NCI-H460 (cell line): ENCODE data around the gene AARSD1. TPM values are rescaled to one million over a fixed set of nuclear protein-coding genes. Genes with fewer than 3 reads are reported as not detected.
"Not testable (repeated sequence)": the region's sequence is repeated elsewhere in the genome, so short reads cannot be mapped to it uniquely, and the experiment has no call there.

Experiments
- DNase-seq: peaks from one replicate; pipeline ENCODE4 v3.0.0-alpha.2; 2016; ENCODE audit warnings: low read depth; ENCODE audit errors: extremely low read depth
- total RNA-seq: library from RNA; depleted of rRNA; stranded (reverse); fragments of >200 nt; shearing (Covaris generic); gene quantifications from 2 replicates; pipeline ENCODE4 v1.2.3, GENCODE V29; 2014

The AARSD1 gene
- total RNA-seq, 1 experiment from 2014 or later = 38.7 TPM

DNA sequence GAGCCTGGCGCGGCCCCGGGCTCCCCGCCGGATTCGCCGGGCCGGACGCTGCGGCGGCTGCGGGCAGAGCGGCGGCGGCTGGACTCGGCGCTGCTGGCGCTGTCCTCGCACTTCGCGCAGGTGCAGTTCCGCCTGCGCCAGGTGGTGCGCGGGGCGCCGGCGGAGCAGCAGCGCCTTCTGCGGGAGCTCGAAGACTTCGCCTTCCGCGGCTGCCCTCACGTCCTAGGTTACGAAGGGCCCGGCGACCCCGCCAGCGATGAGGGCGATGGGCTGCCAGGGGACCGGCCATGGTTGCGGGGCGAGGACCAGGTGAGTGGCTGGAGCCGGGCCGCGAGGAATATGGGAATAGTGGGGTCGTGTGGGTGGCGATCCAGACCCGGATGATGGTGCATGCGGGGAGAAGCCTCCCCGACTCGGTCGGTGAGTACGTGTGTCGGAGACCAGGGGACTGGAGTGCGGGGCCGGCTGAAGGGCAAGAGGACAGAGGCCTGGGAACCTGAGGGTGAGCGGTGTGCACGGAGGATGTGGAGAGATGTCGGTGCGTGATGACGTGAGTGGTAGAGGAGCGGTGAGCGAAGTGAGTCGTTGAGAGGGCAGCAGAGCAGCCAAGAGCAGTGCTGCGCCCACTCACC is 16.6 kb upstream of the AARSD1 start:
- no peak for DNase-seq

DNA sequence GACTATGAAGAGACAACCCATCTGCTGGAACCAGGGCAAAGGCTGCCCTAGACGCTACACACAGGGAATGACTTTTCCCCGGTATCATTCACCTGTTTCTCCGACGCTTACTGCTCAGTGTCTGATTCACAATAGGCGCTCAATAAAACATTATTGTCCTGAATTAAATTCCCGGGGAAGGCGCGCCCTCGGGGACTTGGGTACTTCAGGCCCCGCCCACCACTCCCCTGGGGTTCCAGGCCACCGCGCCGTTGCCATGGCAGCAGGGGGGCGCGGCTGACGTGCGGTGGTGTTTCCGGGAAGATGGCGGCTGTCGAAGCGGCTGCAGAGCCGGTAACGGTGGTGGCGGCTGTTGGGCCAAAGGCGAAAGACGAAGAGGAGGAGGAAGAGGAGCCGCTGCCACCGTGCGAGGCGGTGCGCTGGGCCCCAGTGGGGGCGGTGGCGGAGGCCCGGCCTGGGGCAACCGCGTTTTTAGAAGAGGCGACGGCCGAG is 16.1 kb upstream of the AARSD1 start, which contains the start of gene RUNDC1:
Gene RUNDC1 (plus strand): TSS at position 292 of the 492 bp plus-strand sequence. CDS start 12 bp downstream, at position 304.
- peak; percentile 86 for DNase-seq

DNA sequence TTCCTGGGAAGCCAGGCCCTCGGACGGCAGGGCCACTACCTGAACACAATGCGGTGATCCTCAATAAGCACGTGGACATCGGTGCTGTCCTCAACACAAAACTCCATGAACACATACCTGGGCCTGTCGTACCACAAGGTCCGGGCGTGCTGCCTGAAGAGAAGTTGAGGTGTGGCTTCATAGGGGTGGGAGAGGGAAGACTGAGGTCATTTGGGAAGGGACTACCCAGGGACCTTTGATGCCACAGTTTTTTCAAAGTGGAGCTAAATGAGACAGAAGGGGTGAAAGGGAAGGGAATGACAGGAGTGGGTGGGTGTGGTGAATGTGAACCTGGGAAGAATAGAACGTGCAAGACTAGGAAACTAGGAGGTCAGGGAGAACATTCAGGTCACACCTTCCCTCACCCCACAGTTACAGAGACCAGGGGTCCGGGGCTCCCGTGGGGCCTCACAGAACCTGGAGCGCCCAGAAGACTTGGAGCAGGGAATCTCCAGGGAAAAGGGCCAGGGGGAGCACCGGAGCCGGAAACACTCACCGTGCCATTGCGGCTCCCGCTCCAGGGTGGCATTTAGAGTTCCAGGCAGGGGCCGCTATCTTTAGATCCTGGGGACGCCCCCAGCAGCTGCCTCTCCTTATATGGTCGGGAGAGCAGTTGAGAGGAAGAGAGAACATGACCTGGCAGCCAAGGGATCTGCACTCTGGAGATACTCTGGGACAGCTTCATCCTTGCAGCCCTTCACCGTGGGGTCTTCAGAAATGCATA is 15.4 kb upstream of the AARSD1 start, which contains the start of gene PTGES3L:
Gene PTGES3L (minus strand): TSS at position 570 of the 763 bp plus-strand sequence. CDS start 27 bp downstream, at position 543.
- DNase-seq = no peak

DNA sequence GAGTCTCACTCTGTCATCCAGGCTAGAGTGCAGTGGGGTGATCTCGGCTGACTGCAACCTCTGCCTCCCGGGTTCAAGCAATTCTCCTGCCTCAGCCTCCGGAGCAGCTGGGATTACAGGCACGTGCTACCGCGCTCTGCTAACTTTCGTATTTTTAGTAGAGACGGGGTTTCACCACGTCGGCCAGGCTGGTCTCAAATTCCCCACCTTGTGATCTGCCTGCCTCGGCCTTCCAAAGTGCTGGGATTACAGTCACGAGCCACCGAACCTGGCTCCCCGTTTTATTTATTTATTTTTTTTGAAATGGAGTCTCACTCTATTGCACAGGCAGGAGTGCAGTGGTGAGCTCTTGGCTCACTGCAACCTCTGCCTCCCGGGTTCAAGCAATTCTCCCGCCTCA is 11.4 kb upstream of the AARSD1 start:
- not testable (repeated sequence) for DNase-seq

DNA sequence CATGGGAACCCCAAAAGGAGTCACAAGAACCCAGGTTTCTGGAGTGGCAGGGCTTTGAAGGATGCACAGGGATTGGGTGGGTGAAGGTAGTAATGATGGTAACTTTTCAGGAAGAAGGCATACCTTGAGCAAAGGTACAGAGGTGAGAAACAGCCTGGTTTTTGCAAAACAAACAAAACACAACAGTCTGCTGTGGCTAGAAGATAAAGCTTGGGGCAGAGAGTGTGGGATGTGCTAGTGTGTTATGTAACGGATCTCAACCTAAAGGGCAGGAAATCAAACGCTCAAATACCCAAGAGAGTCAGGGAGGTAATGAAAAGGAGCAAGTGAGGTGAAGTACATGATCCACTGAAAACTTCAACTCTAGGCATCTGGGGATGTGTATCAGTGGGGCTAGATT is 11.0 kb upstream of the AARSD1 start:
- no peak for DNase-seq

DNA sequence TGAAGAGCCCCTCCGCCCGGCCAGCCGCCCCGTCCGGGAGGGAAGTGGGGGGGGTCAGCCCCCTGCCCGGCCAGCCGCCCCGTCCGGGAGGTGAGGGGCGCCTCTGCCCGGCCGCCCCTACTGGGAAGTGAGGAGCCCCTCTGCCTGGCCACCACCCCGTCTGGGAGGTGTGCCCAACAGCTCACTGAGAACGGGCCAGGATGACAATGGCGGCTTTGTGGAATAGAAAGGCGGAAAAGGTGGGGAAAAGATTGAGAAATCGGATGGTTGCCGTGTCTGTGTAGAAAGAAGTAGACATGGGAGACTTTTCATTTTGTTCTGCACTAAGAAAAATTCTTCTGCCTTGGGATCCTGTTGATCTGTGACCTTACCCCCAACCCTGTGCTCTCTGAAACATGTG is 9.1 kb upstream of the AARSD1 start:
- not testable (repeated sequence) for DNase-seq

DNA sequence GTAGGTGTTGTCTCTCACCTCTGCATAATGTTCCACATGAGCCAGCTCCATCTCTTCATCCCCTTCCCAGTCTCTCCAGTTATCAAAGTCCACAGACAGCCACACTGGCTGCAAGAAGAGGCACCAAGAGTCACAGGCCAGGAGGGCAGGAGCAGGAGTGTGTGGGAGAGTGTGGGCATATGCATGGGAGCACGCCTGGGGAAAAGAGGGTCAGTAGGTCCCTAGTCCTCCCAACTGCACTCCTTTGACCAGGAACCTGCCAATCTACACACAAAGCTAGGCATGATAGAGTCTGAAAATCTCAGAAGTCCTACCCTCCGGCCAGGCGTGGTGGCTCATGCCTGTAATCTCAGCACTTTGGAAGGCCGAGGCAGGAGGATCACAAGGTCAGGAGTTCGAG is 7.3 kb upstream of the AARSD1 start:
- no peak for DNase-seq

DNA sequence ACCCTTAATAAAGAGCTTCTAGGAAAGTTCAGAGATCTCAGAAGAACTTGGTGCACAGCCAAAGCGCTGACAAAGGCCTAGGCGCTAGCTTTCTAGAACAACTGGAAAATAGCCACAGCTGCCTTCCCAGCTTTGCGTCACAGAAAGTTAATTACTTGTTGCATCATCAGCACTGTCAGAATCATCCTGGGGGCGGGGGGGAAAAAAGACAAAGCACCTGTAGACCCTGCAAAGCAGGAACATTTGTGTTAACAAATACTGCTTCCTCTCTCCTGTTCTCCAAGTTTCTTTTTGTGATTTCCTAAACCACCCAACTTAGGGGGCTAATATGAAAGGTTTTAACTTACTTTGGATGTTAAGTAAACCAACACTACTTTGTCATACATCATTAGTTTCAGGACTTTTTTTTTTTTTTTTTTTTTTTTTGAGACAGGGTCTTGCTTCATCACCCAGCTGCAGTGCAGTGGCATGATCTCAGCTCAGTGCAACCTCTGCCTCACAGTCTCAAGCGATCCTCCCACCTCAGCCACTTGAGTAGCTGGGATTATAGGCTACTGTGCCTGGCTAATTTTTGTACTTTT is 4.8 kb upstream of the AARSD1 start:
- DNase-seq = no peak

DNA sequence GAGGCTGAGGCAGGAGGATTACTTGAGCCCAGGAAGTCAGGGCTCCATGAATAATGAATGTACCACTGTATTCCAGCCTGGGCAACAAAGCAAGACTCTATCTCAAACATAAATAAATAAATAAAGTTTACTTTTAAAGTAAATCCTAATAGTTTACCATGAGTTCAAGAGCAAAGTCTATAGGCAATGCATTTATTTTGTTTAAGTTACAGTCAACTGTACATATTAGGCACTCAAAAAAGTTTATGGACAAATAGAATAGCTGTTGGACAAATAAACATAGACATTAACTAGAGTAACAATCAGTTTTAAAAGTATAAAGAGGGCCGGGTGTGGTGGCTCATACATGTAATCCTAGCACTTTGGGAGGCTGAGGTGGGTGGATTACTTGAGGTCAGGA is 3.7 kb upstream of the AARSD1 start:
- DNase-seq = no peak

DNA sequence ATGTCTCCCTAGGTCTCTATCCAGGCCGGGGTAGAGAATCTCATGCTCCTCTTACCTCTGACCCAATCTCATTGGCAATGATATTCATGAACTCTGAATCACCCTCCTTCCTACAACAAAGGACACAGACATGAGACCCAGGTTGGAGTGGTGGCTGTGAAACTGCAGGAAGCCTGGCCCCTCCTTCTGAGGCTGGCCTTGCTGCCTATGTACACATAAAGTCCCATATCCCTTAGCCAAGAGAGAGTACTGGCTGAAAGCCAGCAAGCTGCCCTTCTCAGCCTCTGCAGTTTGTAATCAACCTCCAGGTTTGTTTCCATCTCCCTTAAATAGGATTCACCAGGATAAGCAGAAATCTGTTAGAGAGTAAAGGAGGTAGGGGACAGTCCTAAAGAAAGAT is 10.6 kb downstream of the AARSD1 start:
- DNase-seq = no peak

DNA sequence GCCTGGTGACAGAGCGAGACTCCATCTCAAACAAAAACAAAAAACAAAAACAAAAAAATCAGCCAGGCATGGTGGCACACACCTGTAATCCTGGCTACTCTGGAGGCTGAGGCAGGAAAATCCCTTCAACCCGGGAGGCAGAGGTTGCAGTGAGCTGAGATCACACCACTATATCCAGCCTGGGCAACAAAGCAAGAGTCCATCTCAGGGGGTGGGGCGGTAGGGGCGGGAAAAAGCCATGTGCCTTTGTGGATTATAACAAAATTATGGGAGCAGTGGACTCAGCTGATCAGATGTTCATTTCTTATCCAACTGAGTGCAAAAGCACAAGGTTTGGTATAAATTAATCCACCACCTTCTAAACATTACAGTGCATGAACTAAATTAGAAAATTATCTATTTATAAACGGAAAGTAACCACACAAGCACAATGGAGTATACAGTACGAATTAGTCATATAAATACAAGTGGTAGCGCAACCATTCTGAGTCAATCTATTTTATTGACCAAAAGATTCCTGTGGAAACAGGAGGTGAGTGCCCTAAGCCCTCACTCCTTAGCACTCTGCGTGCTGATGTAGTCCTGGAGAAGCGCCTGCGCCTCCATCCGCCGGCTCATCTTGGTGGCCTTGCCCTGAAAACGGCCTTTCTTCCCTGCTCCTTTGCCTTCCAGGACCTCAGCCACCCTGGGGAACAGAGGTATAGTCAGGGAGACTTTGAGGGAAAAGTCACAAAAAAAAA is 14.0 kb downstream of the AARSD1 start:
- no peak for DNase-seq

DNA sequence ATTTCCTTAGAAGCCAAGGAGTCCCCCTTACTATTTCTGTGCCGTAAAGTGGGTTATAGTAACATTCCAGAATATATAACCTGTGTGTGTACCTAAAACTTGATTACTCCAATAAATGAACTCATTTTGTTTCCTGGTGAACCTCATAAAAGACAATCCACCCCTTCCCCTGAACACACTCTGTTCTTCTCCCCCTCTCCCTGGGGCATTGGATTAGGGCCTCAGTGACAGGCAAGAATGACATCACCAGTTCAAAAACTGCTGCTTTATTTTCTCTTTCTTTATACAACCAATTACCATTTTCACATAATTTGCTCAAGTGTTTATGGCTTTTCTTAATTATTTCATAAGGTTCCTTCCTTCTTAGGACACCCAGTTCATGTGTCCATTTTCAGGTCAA is 17.4 kb downstream of the AARSD1 start:
- no peak for DNase-seq

DNA sequence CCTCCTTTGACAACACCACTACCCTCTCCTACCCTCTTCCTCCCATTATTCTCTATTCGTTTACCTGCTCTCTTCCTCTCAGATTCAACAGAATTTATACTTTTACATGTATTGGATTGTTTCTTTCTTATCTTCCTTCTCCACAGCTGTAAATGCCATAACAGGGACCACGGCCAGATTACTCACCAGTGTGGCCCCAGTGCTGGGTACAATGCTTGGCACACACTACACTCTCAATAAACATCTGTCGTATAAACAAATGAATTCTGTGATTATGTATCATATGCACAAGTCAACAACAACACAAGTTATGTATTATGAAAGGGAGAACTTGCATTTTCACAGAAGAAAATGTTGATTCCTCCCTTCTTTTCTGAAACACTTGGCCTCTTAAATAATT is 20.0 kb downstream of the AARSD1 start:
- no peak for DNase-seq

DNA sequence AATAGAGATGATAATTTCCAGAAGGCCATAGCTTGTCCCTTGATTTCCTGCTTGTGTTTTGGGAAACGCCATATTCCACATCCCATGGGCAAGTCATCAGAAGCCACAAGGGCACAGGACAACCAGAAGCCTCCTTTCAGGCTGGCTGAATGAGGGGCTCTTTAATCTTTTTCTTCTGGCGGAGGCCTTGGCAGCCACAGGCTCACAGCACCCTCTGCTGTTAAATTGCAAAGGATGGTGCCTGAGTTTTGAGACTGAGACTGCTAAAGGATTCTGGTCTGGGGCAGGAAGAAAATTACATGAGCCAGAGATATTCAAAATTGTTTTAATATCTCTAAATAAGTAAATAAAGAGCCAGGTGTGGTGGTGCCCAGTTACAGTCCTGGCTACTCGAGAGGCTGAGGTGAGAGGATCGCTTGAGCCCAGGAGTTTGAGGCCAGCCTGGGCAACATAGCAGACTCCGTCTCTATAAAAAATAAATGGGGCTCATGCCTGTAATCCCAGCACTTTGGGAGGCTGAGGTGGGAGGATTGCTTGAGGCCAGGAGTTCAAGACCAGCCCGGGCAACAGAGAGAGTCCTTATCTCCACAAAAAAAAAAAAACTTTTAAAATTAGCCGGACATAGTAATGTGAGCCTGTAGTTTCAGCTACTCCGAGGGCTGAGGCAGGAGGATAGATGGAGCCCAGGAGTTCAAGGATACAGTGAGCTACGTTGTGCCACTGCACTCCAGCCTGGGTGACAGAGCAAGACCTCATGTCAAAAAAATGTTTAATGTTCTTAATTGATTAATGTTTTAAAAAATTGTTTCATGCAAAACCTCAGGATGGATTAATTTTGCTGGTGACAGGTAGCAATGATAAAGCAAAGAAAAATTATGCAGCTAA is 26.3 kb downstream of the AARSD1 start:
- peak; percentile 49 for DNase-seq

DNA sequence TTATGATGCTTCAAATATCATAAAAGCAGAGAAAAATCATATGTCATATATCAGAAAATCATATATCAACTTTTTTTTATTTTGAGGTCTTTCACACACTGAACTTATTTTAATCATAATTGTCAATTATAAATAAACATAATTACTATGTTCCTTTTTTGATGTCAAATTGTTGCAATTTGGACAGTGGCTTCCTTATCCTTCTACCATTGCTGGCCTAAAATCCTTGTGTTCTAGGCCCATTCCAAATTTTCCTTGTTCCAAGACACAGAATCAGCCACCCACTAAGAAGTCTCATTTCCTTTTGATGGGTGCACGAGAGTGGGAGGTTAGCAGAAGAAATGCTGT is 34.8 kb downstream of the AARSD1 start:
- no peak for DNase-seq

DNA sequence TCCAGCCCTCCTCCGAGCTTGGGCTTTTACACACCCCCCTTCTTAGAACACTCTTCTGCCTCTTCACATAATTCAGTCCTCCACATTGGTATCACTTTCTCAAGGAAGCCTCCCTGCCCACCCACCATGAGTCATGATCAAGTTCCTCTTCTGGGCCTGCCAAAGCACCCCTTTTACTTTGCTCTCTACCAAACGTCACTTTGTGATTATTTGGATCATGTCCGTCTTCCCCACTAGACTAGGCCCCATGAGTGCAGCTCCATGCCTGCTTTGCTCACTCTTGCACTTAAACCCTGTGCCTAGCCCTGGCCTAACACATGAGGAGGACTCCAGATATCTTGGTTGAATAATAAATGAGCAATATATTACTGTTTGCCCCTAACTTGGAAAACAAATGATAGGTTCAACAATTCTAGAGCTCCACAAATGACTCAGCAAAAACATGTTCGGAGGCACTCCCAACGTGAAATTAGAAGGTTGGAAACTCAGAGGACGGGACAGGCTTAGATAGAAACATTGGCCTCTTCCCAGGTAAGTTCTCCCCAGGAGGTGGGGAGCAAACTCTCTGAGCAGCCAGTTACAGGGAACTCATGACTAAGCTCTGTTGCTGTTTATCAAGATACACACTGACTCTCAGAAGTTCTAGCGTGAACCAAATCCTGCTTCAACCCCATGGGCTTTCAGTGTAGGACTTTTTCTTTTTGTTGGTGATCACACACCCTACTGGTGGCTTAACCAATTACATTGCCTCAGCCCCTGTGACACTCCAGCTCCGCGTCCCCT is 35.3 kb downstream of the AARSD1 start:
- DNase-seq = peak; percentile 79

DNA sequence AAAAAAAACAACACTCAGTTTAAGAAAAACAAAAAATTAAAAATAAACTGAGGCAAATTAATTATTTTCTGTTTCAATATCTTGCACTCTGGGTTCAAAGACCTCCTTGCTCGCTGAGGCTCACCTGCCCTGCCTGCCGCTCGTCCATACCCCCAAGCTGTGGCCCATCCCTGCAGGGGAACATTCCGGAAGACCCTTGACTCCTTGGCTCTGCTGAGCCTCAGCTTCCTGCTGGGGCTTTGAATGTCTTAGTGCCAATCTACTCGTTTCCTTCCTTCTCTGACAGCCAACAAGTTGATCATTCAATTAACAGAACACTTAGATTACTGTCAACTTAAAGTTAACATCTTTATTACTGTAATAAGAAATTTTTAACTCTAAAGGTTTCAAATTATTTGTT is 39.4 kb downstream of the AARSD1 start:
- DNase-seq = no peak

DNA sequence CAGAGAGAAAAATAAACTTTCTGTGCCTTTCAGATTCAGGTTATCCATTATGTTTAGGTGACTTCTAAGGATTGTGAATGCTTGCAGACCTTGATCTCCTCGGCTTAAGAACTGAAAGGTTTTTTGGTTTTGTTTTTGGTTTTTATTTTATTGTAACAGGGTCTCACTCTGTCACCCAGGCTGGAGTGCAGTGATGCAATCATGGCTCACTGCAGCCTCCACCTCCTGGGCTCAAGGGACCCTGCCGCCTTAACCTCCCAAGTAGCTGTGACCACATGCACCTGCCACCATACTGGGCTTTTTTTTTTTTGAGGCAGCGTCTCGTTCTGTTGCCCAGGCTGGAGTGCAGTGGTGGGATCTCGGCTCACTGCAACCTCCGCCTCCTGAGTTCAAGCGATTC is 40.8 kb downstream of the AARSD1 start:
- DNase-seq = not testable (repeated sequence)

DNA sequence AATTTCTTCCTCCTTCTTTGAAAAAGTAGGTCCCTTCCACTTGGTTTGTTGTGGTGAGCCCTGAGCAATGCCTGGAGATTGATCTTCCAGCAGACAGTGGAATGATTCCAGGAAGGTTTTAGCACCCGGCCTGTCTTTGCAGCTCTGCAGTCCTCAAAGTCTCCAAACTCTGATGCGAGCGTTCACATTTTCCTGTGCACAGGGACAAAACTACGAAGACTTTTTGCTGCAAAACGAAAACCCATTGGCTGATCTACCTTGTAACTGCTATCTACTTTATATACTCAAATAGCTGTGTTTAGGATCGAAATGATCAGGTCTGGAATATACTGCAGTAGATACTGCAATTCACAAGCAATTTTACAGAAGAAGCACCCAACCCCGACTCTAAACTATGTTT is 42.0 kb downstream of the AARSD1 start:
- DNase-seq = no peak
